Measurements from ENCODE around the gene TBX21. TPM values are rescaled to one million over a fixed set of nuclear protein-coding genes. Genes with fewer than 3 reads are reported as not detected.

Gene TBX21
- total and polyA plus RNA-seq, 9 of the 15 experiments (the other 6 are each of a cell fraction or from before 2014, with no cell fraction given) = 0.07 TPM; not detected in 8

DNA sequence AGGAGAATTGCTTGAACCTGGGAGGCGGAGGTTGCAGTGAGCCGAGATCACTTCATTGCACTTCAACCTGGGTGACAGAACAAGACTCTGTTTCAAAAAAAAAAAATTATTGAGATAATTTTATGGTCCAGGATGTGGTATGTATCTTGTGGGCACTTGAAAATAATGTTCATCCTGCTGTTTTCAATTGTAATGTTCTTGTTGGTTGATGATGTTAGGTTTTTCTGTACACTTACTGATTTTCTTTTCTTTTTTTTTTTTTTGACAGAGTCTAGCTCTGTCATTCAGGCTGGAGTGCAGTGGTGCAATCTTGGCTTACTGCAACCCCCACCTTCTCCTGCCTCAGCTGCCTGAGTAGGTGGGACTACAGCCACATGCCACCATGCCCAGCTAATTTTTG lies 29.7 kb downstream of the TBX21 start:
- H3K9me1 ChIP-seq (ENCODE audit: control insufficient read depth, insufficient read depth, low read length) = no peaks in the 10 kb centered on the region
- FAIRE-seq = no peak
- no peak for ATAC-seq
- intact Hi-C loops (cut with micrococcal nuclease) = no loop called here
- H3K27me3 ChIP-seq (ENCODE audit: control insufficient read depth in 2 of 2, insufficient read depth in 2 of 2, low read length in 2 of 2) = peaks cover 5 to 13% of the 10 kb centered on the region in 2 experiments; a peak in 3 of 5 replicates
- no peaks in the 10 kb centered on the region for H3K4me1 ChIP-seq (replicated peaks in 1 of 2; ENCODE audit: control insufficient read depth in 2 of 2, insufficient read depth in 2 of 2, low read length in 2 of 2)
- H3K9me3 ChIP-seq (replicated peaks; ENCODE audit: control insufficient read depth, insufficient read depth, low read depth, low read length) = no peaks in the 10 kb centered on the region
- POLR2A ChIA-PET = interaction anchor here (0.9 kb wide), 1 partner anchor 44 kb away, joined by 3 read pairs; no protein-coding TSS in a partner anchor
- DNase-seq (ENCODE audit: extremely low read depth in 1 of 4, low spot score in 3 of 4) = no peak
- no peaks in the 10 kb centered on the region for H4K20me1 ChIP-seq (replicated peaks; ENCODE audit: control insufficient read depth, insufficient read depth, low read length)
- H3K9ac ChIP-seq (ENCODE audit: insufficient read depth in 1 of 2, low read depth in 2 of 2, low read length in 2 of 2) = no peak overlapping the region
- H3K4me3 ChIP-seq = no peak overlapping the region
- BruUV-seq (replicated peaks) = no TSS peak
- CTCF ChIA-PET (ENCODE audit: low intra/inter-chr PET ratio) = interaction anchor here (0.9 kb wide), 1 partner anchor 40 kb away, joined by 4 read pairs; no protein-coding TSS in a partner anchor
- 5% methylated on average over 2 of the region's 2 CpGs for WGBS (ENCODE audit: insufficient coverage, low coverage, missing lambda C conversion rate)
- in situ Hi-C loops (cut with MboI) = no loop called here
- H3K4me2 ChIP-seq (ENCODE audit: insufficient read depth, low read length) = no peak overlapping the region
- no peak overlapping the region for H3K27ac ChIP-seq (ENCODE audit: extremely low read depth, low read depth, low read length)
- no peak overlapping the region for H2AFZ ChIP-seq (ENCODE audit: low read depth, low read length)
- no peaks in the 10 kb centered on the region for H3K79me2 ChIP-seq (ENCODE audit: control insufficient read depth, insufficient read depth, low read length)
- no peaks in the 10 kb centered on the region for H3K36me3 ChIP-seq (ENCODE audit: control insufficient read depth, insufficient read depth, low read length)
- no peak for TF ChIP-seq CEBPB (tag; IDR thresholded peaks at IDR 0.05)
- no peak for TF ChIP-seq NCOA2 (IDR thresholded peaks at IDR 0.05; ENCODE audit: partially characterized antibody in 2 of 2)
- TF ChIP-seq, protein P1, sequence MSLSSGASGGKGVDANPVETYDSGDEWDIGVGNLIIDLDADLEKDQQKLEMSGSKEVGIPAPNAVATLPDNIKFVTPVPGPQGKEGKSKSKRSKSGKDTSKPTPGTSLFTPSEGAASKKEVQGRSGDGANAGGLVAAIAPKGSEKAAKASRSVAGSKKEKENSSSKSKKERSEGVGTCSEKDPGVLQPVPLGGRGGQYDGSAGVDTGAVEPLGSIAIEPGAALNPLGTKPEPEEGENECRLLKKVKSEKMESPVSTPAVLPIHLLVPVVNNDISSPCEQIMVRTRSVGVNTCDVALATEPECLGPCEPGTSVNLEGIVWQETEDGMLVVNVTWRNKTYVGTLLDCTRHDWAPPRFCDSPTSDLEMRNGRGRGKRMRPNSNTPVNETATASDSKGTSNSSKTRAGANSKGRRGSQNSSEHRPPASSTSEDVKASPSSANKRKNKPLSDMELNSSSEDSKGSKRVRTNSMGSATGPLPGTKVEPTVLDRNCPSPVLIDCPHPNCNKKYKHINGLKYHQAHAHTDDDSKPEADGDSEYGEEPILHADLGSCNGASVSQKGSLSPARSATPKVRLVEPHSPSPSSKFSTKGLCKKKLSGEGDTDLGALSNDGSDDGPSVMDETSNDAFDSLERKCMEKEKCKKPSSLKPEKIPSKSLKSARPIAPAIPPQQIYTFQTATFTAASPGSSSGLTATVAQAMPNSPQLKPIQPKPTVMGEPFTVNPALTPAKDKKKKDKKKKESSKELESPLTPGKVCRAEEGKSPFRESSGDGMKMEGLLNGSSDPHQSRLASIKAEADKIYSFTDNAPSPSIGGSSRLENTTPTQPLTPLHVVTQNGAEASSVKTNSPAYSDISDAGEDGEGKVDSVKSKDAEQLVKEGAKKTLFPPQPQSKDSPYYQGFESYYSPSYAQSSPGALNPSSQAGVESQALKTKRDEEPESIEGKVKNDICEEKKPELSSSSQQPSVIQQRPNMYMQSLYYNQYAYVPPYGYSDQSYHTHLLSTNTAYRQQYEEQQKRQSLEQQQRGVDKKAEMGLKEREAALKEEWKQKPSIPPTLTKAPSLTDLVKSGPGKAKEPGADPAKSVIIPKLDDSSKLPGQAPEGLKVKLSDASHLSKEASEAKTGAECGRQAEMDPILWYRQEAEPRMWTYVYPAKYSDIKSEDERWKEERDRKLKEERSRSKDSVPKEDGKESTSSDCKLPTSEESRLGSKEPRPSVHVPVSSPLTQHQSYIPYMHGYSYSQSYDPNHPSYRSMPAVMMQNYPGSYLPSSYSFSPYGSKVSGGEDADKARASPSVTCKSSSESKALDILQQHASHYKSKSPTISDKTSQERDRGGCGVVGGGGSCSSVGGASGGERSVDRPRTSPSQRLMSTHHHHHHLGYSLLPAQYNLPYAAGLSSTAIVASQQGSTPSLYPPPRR (CRISPR knock-in tag; IDR thresholded peaks at IDR 0.05; ENCODE audit: borderline replicate concordance) = no peak
- no peak for TF ChIP-seq CREBBP (IDR thresholded peaks at IDR 0.05; ENCODE audit: low read depth, low read length)
- no peak for TF ChIP-seq HDAC6 (IDR thresholded peaks at IDR 0.05; ENCODE audit: low read depth, low read length)
- no peak for TF ChIP-seq NR3C1 (CRISPR knock-in tag; IDR thresholded peaks at IDR 0.05)
- TF ChIP-seq, protein P2, sequence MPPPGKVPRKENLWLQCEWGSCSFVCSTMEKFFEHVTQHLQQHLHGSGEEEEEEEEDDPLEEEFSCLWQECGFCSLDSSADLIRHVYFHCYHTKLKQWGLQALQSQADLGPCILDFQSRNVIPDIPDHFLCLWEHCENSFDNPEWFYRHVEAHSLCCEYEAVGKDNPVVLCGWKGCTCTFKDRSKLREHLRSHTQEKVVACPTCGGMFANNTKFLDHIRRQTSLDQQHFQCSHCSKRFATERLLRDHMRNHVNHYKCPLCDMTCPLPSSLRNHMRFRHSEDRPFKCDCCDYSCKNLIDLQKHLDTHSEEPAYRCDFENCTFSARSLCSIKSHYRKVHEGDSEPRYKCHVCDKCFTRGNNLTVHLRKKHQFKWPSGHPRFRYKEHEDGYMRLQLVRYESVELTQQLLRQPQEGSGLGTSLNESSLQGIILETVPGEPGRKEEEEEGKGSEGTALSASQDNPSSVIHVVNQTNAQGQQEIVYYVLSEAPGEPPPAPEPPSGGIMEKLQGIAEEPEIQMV (tag; conservative IDR thresholded peaks at IDR 0.05; ENCODE audit: low read depth) = no peak
- TF ChIP-seq MAFK (IDR thresholded peaks at IDR 0.05; ENCODE audit: low read length) = no peak
- TF ChIP-seq, protein P3, sequence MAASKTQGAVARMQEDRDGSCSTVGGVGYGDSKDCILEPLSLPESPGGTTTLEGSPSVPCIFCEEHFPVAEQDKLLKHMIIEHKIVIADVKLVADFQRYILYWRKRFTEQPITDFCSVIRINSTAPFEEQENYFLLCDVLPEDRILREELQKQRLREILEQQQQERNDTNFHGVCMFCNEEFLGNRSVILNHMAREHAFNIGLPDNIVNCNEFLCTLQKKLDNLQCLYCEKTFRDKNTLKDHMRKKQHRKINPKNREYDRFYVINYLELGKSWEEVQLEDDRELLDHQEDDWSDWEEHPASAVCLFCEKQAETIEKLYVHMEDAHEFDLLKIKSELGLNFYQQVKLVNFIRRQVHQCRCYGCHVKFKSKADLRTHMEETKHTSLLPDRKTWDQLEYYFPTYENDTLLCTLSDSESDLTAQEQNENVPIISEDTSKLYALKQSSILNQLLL (CRISPR knock-in tag; IDR thresholded peaks at IDR 0.05; ENCODE audit: borderline replicate concordance) = no peak
- TF ChIP-seq NRF1 (conservative IDR thresholded peaks at IDR 0.05 in 1 of 2, IDR thresholded peaks at IDR 0.05 in 1 of 2) = no peak
- TF ChIP-seq, protein P4, sequence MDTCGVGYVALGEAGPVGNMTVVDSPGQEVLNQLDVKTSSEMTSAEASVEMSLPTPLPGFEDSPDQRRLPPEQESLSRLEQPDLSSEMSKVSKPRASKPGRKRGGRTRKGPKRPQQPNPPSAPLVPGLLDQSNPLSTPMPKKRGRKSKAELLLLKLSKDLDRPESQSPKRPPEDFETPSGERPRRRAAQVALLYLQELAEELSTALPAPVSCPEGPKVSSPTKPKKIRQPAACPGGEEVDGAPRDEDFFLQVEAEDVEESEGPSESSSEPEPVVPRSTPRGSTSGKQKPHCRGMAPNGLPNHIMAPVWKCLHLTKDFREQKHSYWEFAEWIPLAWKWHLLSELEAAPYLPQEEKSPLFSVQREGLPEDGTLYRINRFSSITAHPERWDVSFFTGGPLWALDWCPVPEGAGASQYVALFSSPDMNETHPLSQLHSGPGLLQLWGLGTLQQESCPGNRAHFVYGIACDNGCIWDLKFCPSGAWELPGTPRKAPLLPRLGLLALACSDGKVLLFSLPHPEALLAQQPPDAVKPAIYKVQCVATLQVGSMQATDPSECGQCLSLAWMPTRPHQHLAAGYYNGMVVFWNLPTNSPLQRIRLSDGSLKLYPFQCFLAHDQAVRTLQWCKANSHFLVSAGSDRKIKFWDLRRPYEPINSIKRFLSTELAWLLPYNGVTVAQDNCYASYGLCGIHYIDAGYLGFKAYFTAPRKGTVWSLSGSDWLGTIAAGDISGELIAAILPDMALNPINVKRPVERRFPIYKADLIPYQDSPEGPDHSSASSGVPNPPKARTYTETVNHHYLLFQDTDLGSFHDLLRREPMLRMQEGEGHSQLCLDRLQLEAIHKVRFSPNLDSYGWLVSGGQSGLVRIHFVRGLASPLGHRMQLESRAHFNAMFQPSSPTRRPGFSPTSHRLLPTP (IDR thresholded peaks at IDR 0.05; ENCODE audit: borderline replicate concordance, extremely low read depth, insufficient read length) = no peak

Measured in K562 (cell line).